GM12891 (cell line): ENCODE results near the gene RIPPLY3.

Source experiments
- PAX5 ChIP-seq: IDR thresholded peaks from 2 replicates; pipeline ENCODE4 v1.6.1; 2011; ENCODE audit warnings: low read length, moderate library complexity, mild to moderate bottlenecking; ENCODE audit not compliant: insufficient read depth, severe bottlenecking
- POLR2A ChIP-seq: IDR thresholded peaks from 2 replicates; pipeline ENCODE4 v1.6.1; 2011; ENCODE audit warnings: low read depth, low read length, control low read depth
- POLR2AphosphoS5 ChIP-seq: IDR thresholded peaks from 2 replicates; pipeline ENCODE4 v1.6.1; 2011; ENCODE audit warnings: low read depth, low read length, control low read depth
- SPI1 ChIP-seq: IDR thresholded peaks from 2 replicates; pipeline ENCODE4 v1.6.1; 2011; ENCODE audit warnings: low read depth, low read length, control low read depth
- TAF1 ChIP-seq: IDR thresholded peaks from 2 replicates; pipeline ENCODE4 v1.6.1; 2011; ENCODE audit warnings: low read depth, low read length, control low read depth

GRCh38 chr21:37030864-37031263, 24.4 kb downstream of the RIPPLY3 start:
- TF ChIP-seq POLR2A, result no peak
- TF ChIP-seq POLR2AphosphoS5, result no peak
- TF ChIP-seq TAF1, result no peak
- TF ChIP-seq SPI1, result no peak
- TF ChIP-seq PAX5, result no peak
